H1 (cell line): Measurements from ENCODE around the gene GLE1. TPM values are rescaled to one million over a fixed set of nuclear protein-coding genes. Genes with fewer than 3 reads are reported as not detected.

Experiments used
- CTCF ChIA-PET: fragments of 300-600 bp; sonication (Branson Sonifier 250); formaldehyde crosslinking; loops from one replicate; lab custom pipeline; 2021; ENCODE audit not compliant: partially characterized antibody; lab: Charles Lee
- POLR2A ChIA-PET: fragments of 300-600 bp; sonication (Branson Sonifier 250); formaldehyde crosslinking; loops from one replicate; lab custom pipeline; 2021; ENCODE audit warnings: inconsistent platforms; ENCODE audit not compliant: partially characterized antibody; lab: Charles Lee
- DNase-seq, 2 experiments: peaks; one replicate each; pipeline versions ENCODE4 v3.0.0 to v3.0.0-alpha.2; 2010 to 2022; ENCODE audit warnings: low spot score in 2 of 2, low read depth in 1 of 2, mixed read lengths in 1 of 2
- FAIRE-seq: peaks from 2 replicates; lab custom pipeline; 2011; peaks lifted over from hg19 to GRCh38; lab: Jason Lieb, UNC
- H2AFZ ChIP-seq: 2 replicates; pipeline ENCODE4 v1.8.1; 2012; ENCODE audit warnings: low read length, inconsistent platforms
- H2AK5ac ChIP-seq: 2 replicates; pipeline ENCODE4 v1.6.1; 2013; ENCODE audit warnings: low read depth, low read length
- H2BK120ac ChIP-seq: replicated peaks from 2 replicates; pipeline ENCODE3; 2013; ENCODE audit warnings: low read depth, low read length, inconsistent platforms
- H2BK12ac ChIP-seq: 2 replicates; pipeline ENCODE4 v1.6.1; 2013; ENCODE audit warnings: low read depth, low read length
- H2BK15ac ChIP-seq: 2 replicates; pipeline ENCODE4 v1.6.1; 2013; ENCODE audit warnings: low read length
- H2BK20ac ChIP-seq: 2 replicates; pipeline ENCODE4 v1.6.1; 2013; ENCODE audit warnings: low read length
- H2BK5ac ChIP-seq: 2 replicates; pipeline ENCODE4 v1.6.1; 2013; ENCODE audit warnings: low read depth, low read length
- H3K14ac ChIP-seq: 2 replicates; pipeline ENCODE4 v1.6.1; 2013; ENCODE audit warnings: inconsistent platforms; ENCODE audit not compliant: insufficient read length
- H3K18ac ChIP-seq: 2 replicates; pipeline ENCODE4 v1.6.1; 2013; ENCODE audit warnings: low read length; ENCODE audit errors: extremely low read depth
- H3K23ac ChIP-seq: 2 replicates; pipeline ENCODE4 v1.6.1; 2013; ENCODE audit warnings: inconsistent platforms; ENCODE audit not compliant: insufficient read length
- H3K23me2 ChIP-seq: 2 replicates; pipeline ENCODE4 v1.6.1; 2013; ENCODE audit warnings: low read depth, low read length
- H3K27ac ChIP-seq: 2 replicates; pipeline ENCODE4 v1.6.1; 2011; ENCODE audit warnings: low read depth, low read length, inconsistent platforms
- H3K27me3 ChIP-seq, 4 experiments: replicated peaks in 1 of 4; 1 replicate in 1 of 4; 2 replicates in 3 of 4; pipeline versions ENCODE4 v1.6.1 to v1.8.1; 2011 to 2013; ENCODE audit warnings: low read length in 3 of 4, mild to moderate bottlenecking in 3 of 4, inconsistent platforms in 2 of 4, mixed read lengths in 2 of 4, moderate library complexity in 1 of 4; ENCODE audit not compliant: control insufficient read depth in 3 of 4, insufficient read depth in 3 of 4; ENCODE audit errors: extremely low read depth in 1 of 4
- H3K36me3 ChIP-seq, 4 experiments: 2 replicates each; pipeline versions ENCODE4 v1.6.1 to v1.8.1; 2011 to 2013; ENCODE audit warnings: mild to moderate bottlenecking in 4 of 4, low read length in 3 of 4, moderate library complexity in 2 of 4, control low read depth in 1 of 4, inconsistent platforms in 1 of 4; ENCODE audit not compliant: insufficient read depth in 4 of 4, control insufficient read depth in 2 of 4
- H3K4ac ChIP-seq: replicated peaks from 2 replicates; pipeline ENCODE3; 2013; ENCODE audit warnings: low read length, low read depth, mixed read lengths, inconsistent platforms; ENCODE audit not compliant: insufficient read length
- H3K4me1 ChIP-seq, 4 experiments: replicated peaks in 1 of 4; 1 replicate in 1 of 4; 2 replicates in 3 of 4; pipeline versions ENCODE4 v1.6.1 to v1.8.1; 2011 to 2013; ENCODE audit warnings: low read length in 3 of 4, inconsistent platforms in 2 of 4, mixed read lengths in 1 of 4; ENCODE audit not compliant: insufficient read depth in 4 of 4, control insufficient read depth in 3 of 4
- H3K4me2 ChIP-seq, 2 experiments: 2 replicates each; pipeline versions ENCODE4 v1.6.1 to v1.8.1; 2011 to 2013; ENCODE audit warnings: low read depth in 2 of 2, low read length in 2 of 2, control low read depth in 1 of 2, inconsistent platforms in 1 of 2, mild to moderate bottlenecking in 1 of 2; ENCODE audit not compliant: insufficient read depth in 1 of 2
- H3K4me3 ChIP-seq, 4 experiments: fragments of 200-600, 300-600 bp in 1 of 4; sonication (generic), shearing (Covaris generic), sonication (Bioruptor Twin) in 1 of 4; 2 replicates each; pipeline versions ENCODE4 v1.5.1 to v1.8.1; 2011 to 2016; ENCODE audit warnings: low read length in 4 of 4, low read depth in 3 of 4, control low read depth in 2 of 4, inconsistent platforms in 2 of 4, mild to moderate bottlenecking in 2 of 4, mixed read lengths in 1 of 4, moderate library complexity in 1 of 4; ENCODE audit not compliant: insufficient read depth in 2 of 4; ENCODE audit errors: extremely low read depth in 1 of 4
- H3K56ac ChIP-seq: replicated peaks from 2 replicates; pipeline ENCODE3; 2013; ENCODE audit warnings: low read depth, mild to moderate bottlenecking, mixed read lengths, low read length, inconsistent platforms; ENCODE audit not compliant: insufficient read length
- H3K79me1 ChIP-seq: 2 replicates; pipeline ENCODE4 v1.6.1; 2013; ENCODE audit warnings: low read depth, low read length, control low read depth
- H3K79me2 ChIP-seq, 2 experiments: 2 replicates each; pipeline versions ENCODE4 v1.6.1 to v1.8.1; 2012 to 2013; ENCODE audit warnings: low read length in 2 of 2, mild to moderate bottlenecking in 2 of 2, inconsistent platforms in 1 of 2; ENCODE audit not compliant: insufficient read depth in 2 of 2, control insufficient read depth in 1 of 2
- H3K9ac ChIP-seq, 4 experiments: replicated peaks in 1 of 4; 1 replicate in 1 of 4; 2 replicates in 3 of 4; pipeline versions ENCODE4 v1.6.1 to v1.8.1; 2011 to 2013; ENCODE audit warnings: low read depth in 3 of 4, low read length in 3 of 4, control low read depth in 2 of 4, mild to moderate bottlenecking in 2 of 4, moderate library complexity in 2 of 4, inconsistent platforms in 1 of 4; ENCODE audit errors: extremely low read depth in 1 of 4
- H3K9me3 ChIP-seq, 2 experiments: 2 replicates each; pipeline versions ENCODE4 v1.6.1 to v1.8.1; 2012 to 2013; ENCODE audit warnings: mild to moderate bottlenecking in 2 of 2, moderate library complexity in 2 of 2, control low read depth in 1 of 2, inconsistent platforms in 1 of 2, low read depth in 1 of 2, low read length in 1 of 2, mixed read lengths in 1 of 2; ENCODE audit not compliant: insufficient read depth in 2 of 2
- H4K20me1 ChIP-seq, 2 experiments: replicated peaks in 1 of 2; 2 replicates each; pipeline versions ENCODE3 to v1.8.1; 2011 to 2013; ENCODE audit warnings: inconsistent platforms in 2 of 2, low read length in 2 of 2, mild to moderate bottlenecking in 1 of 2; ENCODE audit not compliant: insufficient read depth in 2 of 2, control insufficient read depth in 1 of 2
- H4K5ac ChIP-seq: 2 replicates; pipeline ENCODE4 v1.6.1; 2013; ENCODE audit warnings: low read length, low read depth, mixed read lengths, inconsistent platforms; ENCODE audit not compliant: insufficient read length
- H4K8ac ChIP-seq: 2 replicates; pipeline ENCODE4 v1.8.0; 2013; ENCODE audit warnings: mild to moderate bottlenecking, moderate library complexity, low read length, inconsistent platforms; ENCODE audit not compliant: insufficient read depth; ENCODE audit errors: extremely low read depth
- H4K91ac ChIP-seq: replicated peaks from 2 replicates; pipeline ENCODE3; 2013; ENCODE audit warnings: low read length, mixed read lengths, inconsistent platforms; ENCODE audit not compliant: insufficient read length
- BACH1 ChIP-seq: IDR thresholded peaks from 2 replicates; pipeline ENCODE4 v1.6.1; 2012; ENCODE audit warnings: low read length, improper control_type of control experiment
- CHD2 ChIP-seq: IDR thresholded peaks from 2 replicates; pipeline ENCODE4 v1.6.1; 2012; ENCODE audit warnings: low read length, improper control_type of control experiment
- FOSL1 ChIP-seq: IDR thresholded peaks from 2 replicates; pipeline ENCODE4 v1.6.1; 2011; ENCODE audit warnings: mild to moderate bottlenecking, low read depth, low read length, moderate library complexity; ENCODE audit not compliant: insufficient read depth
- GTF2F1 ChIP-seq: IDR thresholded peaks from 2 replicates; pipeline ENCODE4 v1.6.1; 2012; ENCODE audit warnings: low read depth, low read length, improper control_type of control experiment, borderline replicate concordance
- KDM1A ChIP-seq: fragments of 200-600, 300-600 bp; sonication (generic); IDR thresholded peaks from 2 replicates; pipeline ENCODE4 v1.7.1; 2016; ENCODE audit warnings: mild to moderate bottlenecking, low read length, borderline replicate concordance
- NRF1 ChIP-seq: IDR thresholded peaks from 2 replicates; pipeline ENCODE4 v1.6.1; 2011; ENCODE audit warnings: mild to moderate bottlenecking, low read depth, low read length, improper control_type of control experiment
- PHF8 ChIP-seq: fragments of 200-600 bp; sonication (generic); conservative IDR thresholded peaks from 2 replicates; pipeline ENCODE4 v1.7.1; 2012; ENCODE audit warnings: low read depth, mild to moderate bottlenecking, inconsistent platforms, low read length, moderate library complexity
- POLR2AphosphoS5 ChIP-seq: IDR thresholded peaks from 2 replicates; pipeline ENCODE4 v1.6.1; 2011; ENCODE audit warnings: low read depth, low read length
- RAD21 ChIP-seq, 2 experiments: IDR thresholded peaks in 1 of 2; conservative IDR thresholded peaks in 1 of 2; 2 replicates each; pipeline ENCODE4 v1.6.1; 2011; ENCODE audit warnings: low read depth in 2 of 2, low read length in 2 of 2, improper control_type of control experiment in 1 of 2, inconsistent platforms in 1 of 2, mild to moderate bottlenecking in 1 of 2, moderate library complexity in 1 of 2
- SIX5 ChIP-seq: IDR thresholded peaks from 2 replicates; pipeline ENCODE4 v1.6.1; 2011; ENCODE audit warnings: mild to moderate bottlenecking, low read depth, low read length
- SUZ12 ChIP-seq: fragments of 200-600 bp; sonication (generic); IDR thresholded peaks from 2 replicates; pipeline ENCODE4 v1.6.1; 2012; ENCODE audit warnings: mild to moderate bottlenecking, inconsistent platforms, low read length, moderate library complexity, mixed read lengths
- TAF7 ChIP-seq: optimal IDR thresholded peaks from 2 replicates; pipeline ENCODE3; 2011; ENCODE audit warnings: low read depth, mild to moderate bottlenecking, inconsistent platforms, low read length, moderate library complexity, borderline replicate concordance
- TEAD4 ChIP-seq: IDR thresholded peaks from 2 replicates; pipeline ENCODE4 v1.6.1; 2012; ENCODE audit warnings: low read depth, low read length, inconsistent platforms, mixed read lengths
- WGBS, 2 experiments: shearing (Covaris generic) in 1 of 2; methylation state at CpG; one replicate each; pipeline versions ENCODE4 v1.1.6 to v1.1.7; 2013 to 2015; ENCODE audit warnings: low lambda C conversion rate in 2 of 2, mixed read lengths in 2 of 2, inconsistent platforms in 1 of 2, low coverage in 1 of 2, missing lambda C conversion rate in 1 of 2; ENCODE audit not compliant: insufficient replicate concordance in 2 of 2, insufficient coverage in 1 of 2, insufficient read length in 1 of 2; ENCODE audit errors: extremely low coverage in 1 of 2, missing lambda C conversion rate in 1 of 2; 5-methylcytosine and 5-hydroxymethylcytosine counted together
- polyA plus RNA-seq, 7 experiments: library from polyadenylated mRNA; depleted of rRNA in 3 of 7; stranded (reverse) in 5 of 7; unstranded in 2 of 7; fragments of >200 nt in 5 of 7; fragments of 200-250 nt in 2 of 7; gene quantifications; 1 replicate in 5 of 7; 2 replicates in 1 of 7; 4 replicates in 1 of 7; pipeline versions ENCODE4 v1.2.1 to v1.2.3, GENCODE V29; 2011 to 2013; ENCODE audit warnings: missing spikeins in 2 of 7, mixed read lengths in 2 of 7
- total RNA-seq: library from RNA; stranded (reverse); fragmentation: NEBNext Ultra II Directional; extraction: Animal tissue kit (Norgen Biotek cat#: 25700); gene quantifications from 2 replicates; pipeline ENCODE4 v1.2.1, GENCODE V29; 2021

Gene GLE1
- total and polyA plus RNA-seq, 2 of the 8 experiments (the other 6 are each of a cell fraction or from before 2014, with no cell fraction given), result 9.6 to 14.9 TPM

DNA sequence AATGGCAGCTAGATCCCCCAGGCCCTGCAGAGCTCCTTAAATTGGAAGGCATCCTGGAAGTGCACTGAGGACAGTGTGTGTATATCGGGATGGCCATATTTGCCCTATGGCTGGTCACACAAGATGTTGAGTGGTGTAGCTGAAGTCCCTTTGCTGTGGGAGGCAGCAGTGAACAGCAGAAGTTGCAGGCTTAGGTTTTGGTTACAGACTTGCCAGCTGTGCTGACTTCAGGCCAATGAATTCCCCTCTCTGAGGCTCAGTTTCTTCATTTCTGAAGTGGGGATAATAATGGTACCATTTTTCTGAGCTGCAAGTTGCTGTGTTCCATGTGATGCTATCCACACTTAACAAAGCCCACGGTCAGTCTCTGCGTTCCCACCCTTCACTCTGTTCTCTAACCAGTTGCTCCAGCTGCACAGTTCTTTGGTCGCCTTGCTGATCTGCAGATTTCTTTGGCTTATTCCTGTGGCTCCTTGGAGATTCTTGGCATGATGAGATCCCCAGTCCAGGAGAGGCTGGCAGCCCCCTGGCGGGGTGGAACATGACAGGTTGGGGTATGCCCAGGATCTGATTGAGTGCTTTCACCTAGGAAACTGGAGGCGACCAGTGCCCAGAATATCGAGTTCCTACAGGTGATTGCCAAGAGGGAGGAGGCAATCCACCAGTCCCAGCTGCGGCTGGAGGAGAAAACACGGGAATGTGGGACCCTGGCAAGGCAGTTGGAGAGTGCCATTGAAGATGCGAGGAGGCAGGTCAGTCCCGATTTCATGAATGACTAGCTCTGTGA, 6.5 kb upstream of the GLE1 start:
- no peak overlapping the region for H2AFZ ChIP-seq
- no peak overlapping the region for H2BK5ac ChIP-seq
- H4K20me1 ChIP-seq, result peaks cover 0 to 2% of the 10 kb centered on the region in 2 experiments
- peaks cover 0 to 7% (median 2%) of the 10 kb centered on the region in 4 experiments; a peak in 3 of 8 replicates for H3K36me3 ChIP-seq
- FAIRE-seq (no peak), DNase-seq (no peak)
- no peak overlapping the region for H2BK15ac ChIP-seq
- no peaks in the 10 kb centered on the region for H3K79me2 ChIP-seq
- no peak overlapping the region for H4K5ac ChIP-seq
- ChIA-PET CTCF (interaction anchor here (0.5 to 4.5 kb wide), 6 partner anchors 14 to 162 kb away, joined by 3 to 32 read pairs (median 4); no protein-coding TSS in a partner anchor), POLR2A (interaction anchor here (1.2 kb wide), 1 partner anchor 54 kb away, joined by 6 read pairs; the partner anchor contains the start of gene SPTAN1)
- no peak overlapping the region for H3K9ac ChIP-seq
- no peak overlapping the region for H3K4me2 ChIP-seq
- H3K9me3 ChIP-seq, result no peaks in the 10 kb centered on the region
- no peak overlapping the region for H3K27ac ChIP-seq
- 86% methylated on average over 11 of the region's 11 CpGs; no CpG with 5 or more reads in 1 of the 2 experiments for WGBS, 2 experiments
- H2BK20ac ChIP-seq, result no peak overlapping the region
- no peaks in the 10 kb centered on the region for H3K27me3 ChIP-seq
- H3K4ac ChIP-seq, result no peak overlapping the region
- H3K23ac ChIP-seq, result no peak overlapping the region
- no peaks in the 10 kb centered on the region for H3K79me1 ChIP-seq
- H3K4me1 ChIP-seq, result no peaks in the 10 kb centered on the region
- TF ChIP-seq PHF8 (no peak), TAF7 (no peak), TEAD4 (no peak), SIX5 (no peak), SUZ12 (no peak), GTF2F1 (no peak), POLR2AphosphoS5 (no peak), FOSL1 (no peak), NRF1 (no peak), CHD2 (no peak), RAD21 (IDR thresholded peaks at IDR 0.05 in 1 of 2, conservative IDR thresholded peaks at IDR 0.05 in 1 of 2; ENCODE audit: low read depth in 2 of 2, low read length in 2 of 2) (no peak), BACH1 (no peak), KDM1A (no peak)
- H3K18ac ChIP-seq, result no peak overlapping the region
- no peak overlapping the region for H3K14ac ChIP-seq
- H3K23me2 ChIP-seq, result no peaks in the 10 kb centered on the region
- no peak overlapping the region for H3K56ac ChIP-seq
- no peak overlapping the region for H3K4me3 ChIP-seq
- H2BK120ac ChIP-seq, result no peak overlapping the region
- H4K8ac ChIP-seq, result no peak overlapping the region
- no peak overlapping the region for H4K91ac ChIP-seq
- H2BK12ac ChIP-seq, result no peak overlapping the region
- no peak overlapping the region for H2AK5ac ChIP-seq
